Transverse colon (tissue), 4 donors: ENCODE results near the gene CTBP2. TPM values are rescaled to one million over a fixed set of nuclear protein-coding genes. Genes with fewer than 3 reads are reported as not detected.

Source experiments
- DNase-seq: peaks from one replicate; pipeline ENCODE4 v3.0.0-alpha.2; 2019
- H3K27ac ChIP-seq, 4 donors: fragments of 200-600 bp; sonication (generic); 2 replicates each; pipeline ENCODE4 v1.5.1; 2016 to 2018; ENCODE audit warnings: inconsistent platforms in 4 of 4
- H3K27me3 ChIP-seq: fragments of 200-600 bp; sonication (generic); 2 replicates; pipeline ENCODE4 v1.5.1; 2017; ENCODE audit warnings: inconsistent platforms
- H3K36me3 ChIP-seq, 4 donors: fragments of 200-600 bp; sonication (generic); 2 replicates each; pipeline ENCODE4 v1.5.1; 2017 to 2019; ENCODE audit warnings: inconsistent platforms in 4 of 4
- H3K4me1 ChIP-seq, 4 donors: fragments of 200-600 bp; sonication (generic); 2 replicates each; pipeline ENCODE4 v1.5.1; 2017 to 2020; ENCODE audit warnings: inconsistent platforms in 4 of 4
- H3K4me3 ChIP-seq, 4 donors: fragments of 200-600 bp; sonication (generic); 1 replicate in 1 of 4; 2 replicates in 3 of 4; pipeline versions ENCODE4 v1.5.1 to v1.6.1; 2017 to 2019; ENCODE audit warnings: inconsistent platforms in 4 of 4
- H3K9me3 ChIP-seq, 2 donors: fragments of 200-600 bp; sonication (generic); 2 replicates each; pipeline ENCODE4 v1.5.1; 2017 to 2019; ENCODE audit warnings: inconsistent platforms in 2 of 2
- EP300 ChIP-seq: sonication (generic); formaldehyde crosslinking; IDR thresholded peaks from one replicate; pipeline ENCODE4 v1.6.1; 2017; ENCODE audit warnings: antibody characterized with exemption, low read depth
- POLR2A ChIP-seq: fragments of 450-650 bp; IDR thresholded peaks from one replicate; pipeline ENCODE4 v1.6.1; 2016; ENCODE audit warnings: antibody characterized with exemption, mild to moderate bottlenecking, moderate library complexity
- POLR2AphosphoS5 ChIP-seq, 3 donors: sonication (generic); formaldehyde crosslinking; IDR thresholded peaks; one replicate each; pipeline ENCODE4 v1.6.1; 2016; ENCODE audit warnings: antibody characterized with exemption in 3 of 3
- WGBS, 2 donors: methylation state at CpG; one replicate each; pipeline ENCODE4 v1.1.5; 2018; ENCODE audit warnings: low coverage in 1 of 2; 5-methylcytosine and 5-hydroxymethylcytosine counted together
- in situ Hi-C, 4 donors: fragments of 200-750 bp; cut with MboI; loops; one replicate each; pipeline versions ENCODE4 v1.15.0 to v1.15.1; 2017; ENCODE audit warnings: low sequenced_read_pairs in 3 of 4, low pct_ligation_motif_present in 1 of 4, low pct_unique_long_range_greater_than_20kb in 1 of 4
- intact Hi-C: fragments of 100-400 bp; cut with DNase I; formaldehyde crosslinking; loops from one replicate; pipeline ENCODE4 v1.15.1; 2023; ENCODE audit warnings: low total_unique reads
- total RNA-seq, 4 donors: library from RNA; depleted of rRNA; stranded (reverse); fragments of >200 nt; gene quantifications; one replicate each; pipeline ENCODE4 v1.1.0, GENCODE V29; 2016
- TF ChIP-seq, protein P1 (sequence below), 5 experiments: fragments of 200-600 bp in 3 of 5; fragments of 450-650 bp in 2 of 5; sonication (generic) in 3 of 5; IDR thresholded peaks; 1 replicate in 2 of 5; 2 replicates in 3 of 5; pipeline ENCODE4 v1.5.1; 2016 to 2017; ENCODE audit warnings: antibody characterized with exemption in 5 of 5, inconsistent platforms in 3 of 5, mild to moderate bottlenecking in 2 of 5, moderate library complexity in 1 of 5

The CTBP2 gene
- total RNA-seq, 4 donors from 2014 or later: 71.9 to 247 (median 98.4) TPM

DNA sequence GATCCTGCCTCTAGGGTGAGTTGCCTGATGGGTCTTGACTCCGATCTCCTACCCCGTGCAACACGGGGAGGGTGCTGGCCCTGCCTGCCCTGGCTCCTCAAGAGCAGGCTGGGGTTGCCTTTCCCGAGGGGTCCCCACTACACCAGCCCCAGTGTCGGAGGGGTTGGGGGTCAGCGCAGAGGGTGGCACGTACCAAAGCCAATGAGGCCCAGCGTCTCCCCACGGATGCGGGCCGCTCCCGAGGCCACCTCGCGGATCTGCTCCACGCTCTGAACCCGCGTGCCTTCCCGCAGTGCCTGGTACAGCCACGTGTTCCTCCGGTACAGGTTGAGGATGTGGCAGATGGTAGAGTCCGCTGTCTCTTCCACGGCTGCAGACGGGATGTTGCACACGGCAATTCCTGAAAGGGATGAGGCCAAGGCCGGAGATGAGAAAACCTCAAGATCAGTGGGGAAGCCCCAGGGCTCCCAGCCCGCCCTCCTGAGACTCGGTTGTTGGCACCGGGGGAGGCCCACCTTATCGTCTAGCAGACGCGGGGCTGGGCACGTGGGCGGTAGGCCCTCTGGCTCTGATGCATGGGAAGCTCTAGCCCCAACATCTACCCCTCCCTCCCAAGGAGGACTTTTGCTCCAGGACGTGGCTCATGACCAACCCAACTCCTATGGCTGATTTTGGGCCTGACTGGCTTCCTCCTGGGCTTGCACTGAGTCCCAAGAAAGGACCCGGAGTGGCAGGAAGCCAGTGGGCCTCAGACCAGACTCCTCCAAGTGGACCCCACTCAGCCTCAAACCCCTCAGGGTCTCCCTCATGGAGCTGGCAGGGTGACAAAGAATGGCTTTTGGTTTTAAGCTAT lies 162.4 kb downstream of the CTBP2 start:
- 91% methylated on average over 35 of the region's 35 CpGs; no CpG with 5 or more reads in 1 of the 2 donors for WGBS, 2 donors
- Histone ChIP-seq H3K9me3 (no peaks in the 10 kb centered on the region), H3K27me3 (no peaks in the 10 kb centered on the region), H3K36me3 (peaks cover 0 to 37% (median 20%) of the 10 kb centered on the region in 4 donors), H3K27ac (no peak overlapping the region), H3K4me3 (no peak overlapping the region), H3K4me1 (peaks cover 10 to 18% (median 12%) of the 10 kb centered on the region in 4 donors)
- in situ Hi-C loops (no loop called here), intact Hi-C loops (no loop called here)
- TF ChIP-seq EP300: no peak
- no peak for TF ChIP-seq POLR2A
- TF ChIP-seq POLR2AphosphoS5 (IDR thresholded peaks at IDR 0.05): no peak
- TF ChIP-seq, protein P1, sequence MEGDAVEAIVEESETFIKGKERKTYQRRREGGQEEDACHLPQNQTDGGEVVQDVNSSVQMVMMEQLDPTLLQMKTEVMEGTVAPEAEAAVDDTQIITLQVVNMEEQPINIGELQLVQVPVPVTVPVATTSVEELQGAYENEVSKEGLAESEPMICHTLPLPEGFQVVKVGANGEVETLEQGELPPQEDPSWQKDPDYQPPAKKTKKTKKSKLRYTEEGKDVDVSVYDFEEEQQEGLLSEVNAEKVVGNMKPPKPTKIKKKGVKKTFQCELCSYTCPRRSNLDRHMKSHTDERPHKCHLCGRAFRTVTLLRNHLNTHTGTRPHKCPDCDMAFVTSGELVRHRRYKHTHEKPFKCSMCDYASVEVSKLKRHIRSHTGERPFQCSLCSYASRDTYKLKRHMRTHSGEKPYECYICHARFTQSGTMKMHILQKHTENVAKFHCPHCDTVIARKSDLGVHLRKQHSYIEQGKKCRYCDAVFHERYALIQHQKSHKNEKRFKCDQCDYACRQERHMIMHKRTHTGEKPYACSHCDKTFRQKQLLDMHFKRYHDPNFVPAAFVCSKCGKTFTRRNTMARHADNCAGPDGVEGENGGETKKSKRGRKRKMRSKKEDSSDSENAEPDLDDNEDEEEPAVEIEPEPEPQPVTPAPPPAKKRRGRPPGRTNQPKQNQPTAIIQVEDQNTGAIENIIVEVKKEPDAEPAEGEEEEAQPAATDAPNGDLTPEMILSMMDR (IDR thresholded peaks at IDR 0.05): no peak
- DNase-seq: peak; percentile 5

DNA sequence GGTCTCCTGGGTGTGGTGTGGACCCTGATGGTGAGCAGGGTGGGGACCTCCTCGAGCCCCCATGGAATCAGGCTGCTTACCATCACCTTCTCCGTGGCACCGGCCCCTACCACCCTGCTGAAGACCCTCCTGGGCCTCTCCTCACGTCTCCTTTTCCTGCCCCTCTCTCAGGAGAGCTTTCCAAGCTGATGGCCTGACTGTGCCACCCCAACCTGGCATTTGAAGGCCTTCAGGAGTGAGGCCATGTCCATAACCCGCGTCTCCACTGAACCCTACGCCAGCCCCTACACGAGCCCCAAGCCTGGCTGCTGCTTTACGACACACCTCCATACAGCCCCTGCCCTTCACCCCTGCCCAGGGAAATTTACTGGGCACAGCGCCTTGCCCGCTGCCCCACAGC lies 163.1 kb downstream of the CTBP2 start:
- peak; percentile 4 for DNase-seq

DNA sequence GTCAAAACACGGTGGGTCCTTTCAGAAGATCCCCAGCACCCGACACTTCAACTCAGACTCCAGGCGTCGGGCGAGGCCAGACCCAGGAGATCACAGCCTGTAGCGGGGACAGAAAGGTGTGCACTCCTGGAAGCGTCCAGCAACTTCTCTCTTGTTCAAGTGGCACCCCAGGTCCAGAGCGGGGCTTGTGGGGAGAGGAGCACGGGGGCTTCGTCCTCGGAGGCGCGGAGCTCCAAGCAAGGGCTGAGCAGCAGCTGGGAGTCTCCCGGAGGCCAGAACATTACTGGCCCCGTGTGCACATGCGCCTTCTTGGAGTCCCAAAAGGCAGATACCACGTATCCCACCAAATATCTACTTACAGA lies 163.5 kb downstream of the CTBP2 start:
- WGBS, 2 donors: 93% methylated on average over 14 of the region's 17 CpGs; no CpG with 5 or more reads in 1 of the 2 donors
- H3K27ac ChIP-seq: no peak overlapping the region
- H3K4me1 ChIP-seq: peaks cover 10 to 18% (median 12%) of the 10 kb centered on the region in 4 donors
- in situ Hi-C loops (no loop called here), intact Hi-C loops (no loop called here)
- TF ChIP-seq, protein P1 (IDR thresholded peaks at IDR 0.05): no peak
- TF ChIP-seq POLR2AphosphoS5 (IDR thresholded peaks at IDR 0.05): no peak
- no peaks in the 10 kb centered on the region for H3K9me3 ChIP-seq
- H3K4me3 ChIP-seq: no peak overlapping the region
- peak; percentile 4 for DNase-seq
- peaks cover 0 to 33% (median 16%) of the 10 kb centered on the region in 4 donors for H3K36me3 ChIP-seq
- H3K27me3 ChIP-seq: no peaks in the 10 kb centered on the region

More for the DNA sequence above, 163.1 kb downstream of the CTBP2 start:
- Histone ChIP-seq H3K36me3 (peaks cover 0 to 31% (median 17%) of the 10 kb centered on the region in 4 donors), H3K27me3 (no peaks in the 10 kb centered on the region), H3K9me3 (no peaks in the 10 kb centered on the region), H3K4me3 (no peak overlapping the region), H3K27ac (no peak overlapping the region), H3K4me1 (peaks cover 10 to 18% (median 12%) of the 10 kb centered on the region in 4 donors)
- TF ChIP-seq POLR2A (no peak), POLR2AphosphoS5 (IDR thresholded peaks at IDR 0.05) (no peak), EP300 (no peak)
- TF ChIP-seq, protein P1 (IDR thresholded peaks at IDR 0.05): no peak
- 95% methylated on average over 11 of the region's 11 CpGs; no CpG with 5 or more reads in 1 of the 2 donors for WGBS, 2 donors
- in situ Hi-C loops (no loop called here), intact Hi-C loops (no loop called here)

DNA sequence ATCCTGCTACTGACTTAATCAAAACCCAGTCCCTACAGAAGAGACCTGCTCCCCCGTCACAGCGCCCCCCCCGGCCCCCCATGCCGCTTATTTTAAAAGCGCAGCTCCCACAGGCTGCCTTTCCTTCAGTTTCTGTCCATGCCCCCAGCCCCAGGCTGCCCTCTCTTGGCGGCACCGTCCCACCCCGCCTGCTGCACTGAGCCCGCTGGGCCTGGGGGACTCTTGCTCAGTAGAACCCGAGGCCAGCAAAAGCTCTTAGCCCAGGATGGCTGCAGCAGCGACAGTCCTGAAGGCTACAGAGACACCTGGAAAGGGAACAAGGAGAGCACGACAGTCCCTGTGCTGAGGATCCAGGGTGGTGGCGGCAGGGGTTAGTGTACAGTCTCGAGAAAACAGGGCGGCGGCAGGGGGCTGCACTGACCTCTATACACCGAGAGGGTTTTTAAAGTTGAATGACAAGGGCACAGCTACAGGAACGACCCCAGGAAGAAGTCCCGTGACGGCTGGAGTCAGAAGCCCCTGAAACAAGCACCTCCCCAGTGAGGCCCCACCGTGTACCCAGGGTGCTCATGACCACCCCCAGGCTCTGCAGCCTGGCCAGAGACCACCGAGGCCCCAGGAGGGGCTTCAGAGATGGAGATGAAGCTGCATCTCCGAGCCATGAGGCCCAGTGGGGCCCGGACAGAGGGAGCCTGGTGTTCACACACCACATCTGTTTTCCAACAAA lies 164.1 kb downstream of the CTBP2 start:
- DNase-seq: no peak
- intact Hi-C loops: no loop called here

More for the DNA sequence above, 164.1 kb downstream of the CTBP2 start:
- in situ Hi-C loops: no loop called here
- H3K36me3 ChIP-seq: peaks cover 0 to 38% (median 19%) of the 10 kb centered on the region in 4 donors
- no peak overlapping the region for H3K27ac ChIP-seq
- peaks cover 10 to 18% (median 12%) of the 10 kb centered on the region in 4 donors for H3K4me1 ChIP-seq
- TF ChIP-seq, protein P1 (IDR thresholded peaks at IDR 0.05): no peak
- TF ChIP-seq EP300: no peak
- no peak overlapping the region for H3K4me3 ChIP-seq
- no peaks in the 10 kb centered on the region for H3K9me3 ChIP-seq
- 82 to 91% methylated on average over 3 to 21 of the region's 24 CpGs for WGBS, 2 donors
- no peaks in the 10 kb centered on the region for H3K27me3 ChIP-seq
